K562 (cell line): ENCODE data around the gene ALCAM. TPM values are rescaled to one million over a fixed set of nuclear protein-coding genes. Genes with fewer than 3 reads are reported as not detected.

ENCODE experiments used
- ATAC-seq: fragments of 200-7000 bp; cut with Tn5 transposase; 3 replicates; pipeline ENCODE4 v1.9.1; 2020; ENCODE audit warnings: moderate library complexity
- BruUV-seq: library from RNA; stranded (reverse); fragments of 400-500 nt; replicated peaks from 2 replicates; lab custom pipeline; 2021; lab: Mats Ljungman, UMichigan
- CTCF ChIA-PET: fragments of 300-600 bp; formaldehyde crosslinking; extraction: SDS; loops from one replicate; lab custom pipeline; 2021; ENCODE audit warnings: low intra/inter-chr PET ratio; lab: Yijun Ruan, JAX
- POLR2A ChIA-PET: fragments of 300-600, 350-650 bp; sonication (Branson Sonifier 250); formaldehyde crosslinking; extraction: SDS; loops from one replicate; lab custom pipeline; 2021; ENCODE audit warnings: antibody characterized with exemption, inconsistent platforms; lab: Yijun Ruan, JAX
- DNase-seq, 4 experiments: peaks; one replicate each; pipeline versions ENCODE4 v3.0.0 to v3.0.0-alpha.2; 2011 to 2018; ENCODE audit warnings: low spot score in 3 of 4, mixed read lengths in 3 of 4; ENCODE audit errors: extremely low read depth in 1 of 4
- FAIRE-seq: peaks from 2 replicates; lab custom pipeline; 2011; peaks lifted over from hg19 to GRCh38; lab: Jason Lieb, UNC
- H2AFZ ChIP-seq: 2 replicates; pipeline ENCODE4 v1.6.0; 2011; ENCODE audit warnings: low read depth, low read length, control low read depth, inconsistent platforms
- H3K27ac ChIP-seq: fragments of 200-600 bp; 3 replicates; pipeline ENCODE4 v1.8.0; 2011; ENCODE audit warnings: low read depth, mild to moderate bottlenecking, control low read depth, inconsistent platforms, low read length, moderate library complexity, mixed read lengths; ENCODE audit errors: extremely low read depth
- H3K27me3 ChIP-seq, 2 experiments: fragments of 300-600 bp in 1 of 2; 2 replicates in 1 of 2; 3 replicates in 1 of 2; pipeline versions ENCODE4 v1.6.0 to v1.8.0; 2011; ENCODE audit warnings: inconsistent platforms in 2 of 2, low read length in 2 of 2, mild to moderate bottlenecking in 1 of 2, mixed read lengths in 1 of 2, moderate library complexity in 1 of 2; ENCODE audit not compliant: control insufficient read depth in 2 of 2, insufficient read depth in 2 of 2
- H3K36me3 ChIP-seq: fragments of 300-600 bp; 3 replicates; pipeline ENCODE4 v1.8.0; 2011; ENCODE audit warnings: mild to moderate bottlenecking, low read length, inconsistent platforms; ENCODE audit not compliant: control insufficient read depth, insufficient read depth
- H3K4me1 ChIP-seq, 2 experiments: fragments of 200-600 bp in 1 of 2; replicated peaks in 1 of 2; 2 replicates in 1 of 2; 3 replicates in 1 of 2; pipeline versions ENCODE4 v1.5.1 to v1.8.0; 2011; ENCODE audit warnings: inconsistent platforms in 2 of 2, low read length in 2 of 2, mild to moderate bottlenecking in 1 of 2, mixed read lengths in 1 of 2, moderate library complexity in 1 of 2; ENCODE audit not compliant: control insufficient read depth in 2 of 2, insufficient read depth in 2 of 2
- H3K4me2 ChIP-seq: 2 replicates; pipeline ENCODE4 v1.6.1; 2011; ENCODE audit warnings: low read length, control low read depth, inconsistent platforms, mixed read lengths; ENCODE audit not compliant: insufficient read depth
- H3K4me3 ChIP-seq: fragments of 200-600 bp; sonication (generic), shearing (Covaris generic); 2 replicates; pipeline ENCODE4 v1.5.1; 2016; ENCODE audit warnings: control low read depth, inconsistent platforms
- H3K79me2 ChIP-seq: fragments of 200-600 bp; 3 replicates; pipeline ENCODE4 v1.8.0; 2011; ENCODE audit warnings: low read length, inconsistent platforms; ENCODE audit not compliant: control insufficient read depth, insufficient read depth
- H3K9ac ChIP-seq, 2 experiments: 2 replicates each; pipeline versions ENCODE4 v1.6.0 to v1.6.1; 2011; ENCODE audit warnings: low read depth in 2 of 2, low read length in 2 of 2, control low read depth in 1 of 2, inconsistent platforms in 1 of 2, mild to moderate bottlenecking in 1 of 2, mixed read lengths in 1 of 2; ENCODE audit not compliant: insufficient read depth in 1 of 2
- H3K9me1 ChIP-seq: one replicate; pipeline ENCODE4 v1.6.0; 2011; ENCODE audit warnings: inconsistent platforms, mild to moderate bottlenecking, low read length, moderate library complexity; ENCODE audit not compliant: control insufficient read depth, insufficient read depth
- H3K9me3 ChIP-seq: replicated peaks from 2 replicates; pipeline ENCODE4 v1.5.1; 2011; ENCODE audit warnings: low read depth, low read length, inconsistent platforms; ENCODE audit not compliant: control insufficient read depth, insufficient read depth
- H4K20me1 ChIP-seq: replicated peaks from 2 replicates; pipeline ENCODE4 v1.6.1; 2011; ENCODE audit warnings: low read length, inconsistent platforms, mixed read lengths; ENCODE audit not compliant: control insufficient read depth, insufficient read depth
- CBX8 ChIP-seq: fragments of 200-600 bp; sonication (generic); IDR thresholded peaks from 2 replicates; pipeline ENCODE4 v1.6.1; 2012; ENCODE audit warnings: borderline replicate concordance, mixed run types, low read depth, mild to moderate bottlenecking, moderate library complexity, mixed read lengths, low read length, control low read depth, inconsistent platforms; ENCODE audit not compliant: poor library complexity, severe bottlenecking; ENCODE audit errors: extremely low read depth
- POLR2AphosphoS2 ChIP-seq: IDR thresholded peaks from 2 replicates; pipeline ENCODE4 v1.6.1; 2012; ENCODE audit warnings: low read length, improper control_type of control experiment
- TEAD2 ChIP-seq: fragments of 450-650 bp; IDR thresholded peaks from 2 replicates; pipeline ENCODE4 v1.6.1; 2016; ENCODE audit warnings: missing genetic modification characterization, control low read depth, missing compliant biosample characterization
- ZFP1 ChIP-seq: fragments of 450-650 bp; formaldehyde crosslinking; IDR thresholded peaks from 2 replicates; pipeline ENCODE4 v1.4.0; 2020; ENCODE audit warnings: mild to moderate bottlenecking, mixed read lengths
- ZNF551 ChIP-seq: fragments of 250-450 bp; sonication (Bioruptor Pico); IDR thresholded peaks from 2 replicates; pipeline ENCODE4 v1.5.0; 2021; ENCODE audit warnings: mild to moderate bottlenecking, moderate library complexity
- WGBS: fragments of 100-300 bp; shearing (Covaris generic); methylation state at CpG from one replicate; pipeline ENCODE4 v1.1.6; 2016; ENCODE audit warnings: low coverage, mixed read lengths; ENCODE audit not compliant: insufficient coverage; ENCODE audit errors: missing lambda C conversion rate; 5-methylcytosine and 5-hydroxymethylcytosine counted together
- in situ Hi-C: fragments of 300-500 bp; cut with MboI; formaldehyde crosslinking; loops from 4 replicates; pipeline ENCODE4 v1.15.0; 2018; ENCODE audit warnings: inconsistent platforms, mixed read lengths
- intact Hi-C: fragments of 100-400 bp; cut with micrococcal nuclease; formaldehyde crosslinking; loops from 2 replicates; pipeline ENCODE4 v1.14.2; 2022
- polyA plus RNA-seq, 8 experiments: library from polyadenylated mRNA; depleted of rRNA in 4 of 8; stranded (reverse) in 5 of 8; unstranded in 3 of 8; fragments of >200 nt; fragmentation: Nextera tagmentation in 2 of 8; fragmentation: Illumina TruSeq in 1 of 8; extraction: Ambion mirVana in 2 of 8; extraction: Trizol in 1 of 8; gene quantifications; 2 replicates each; pipeline versions ENCODE4 v1.2.1 to v1.2.3, GENCODE V29; 2011 to 2014; ENCODE audit warnings: inconsistent platforms in 1 of 8, missing spikeins in 1 of 8
- total RNA-seq, 7 experiments: library from RNA; depleted of rRNA in 6 of 7; stranded (reverse); fragments of >200 nt in 6 of 7; fragmentation: Illumina TruSeq in 2 of 7; extraction: Trizol in 2 of 7; gene quantifications; 2 replicates each; pipeline versions ENCODE4 v1.2.1 to v1.2.3, GENCODE V29; 2011 to 2021; ENCODE audit warnings: low replicate concordance in 1 of 7
- TF ChIP-seq, protein P1 (sequence below), 2 experiments: fragments of 450-650 bp; formaldehyde crosslinking in 1 of 2; IDR thresholded peaks; 2 replicates each; pipeline versions ENCODE4 v1.4.0 to v1.6.1; 2014 to 2020; ENCODE audit warnings: mild to moderate bottlenecking in 2 of 2, borderline replicate concordance in 1 of 2, low read depth in 1 of 2

Gene ALCAM
- total and polyA plus RNA-seq, 9 of the 15 experiments (the other 6 are each of a cell fraction or from before 2014, with no cell fraction given): 0.03 to 0.98 (median 0.14) TPM; not detected in 1

DNA sequence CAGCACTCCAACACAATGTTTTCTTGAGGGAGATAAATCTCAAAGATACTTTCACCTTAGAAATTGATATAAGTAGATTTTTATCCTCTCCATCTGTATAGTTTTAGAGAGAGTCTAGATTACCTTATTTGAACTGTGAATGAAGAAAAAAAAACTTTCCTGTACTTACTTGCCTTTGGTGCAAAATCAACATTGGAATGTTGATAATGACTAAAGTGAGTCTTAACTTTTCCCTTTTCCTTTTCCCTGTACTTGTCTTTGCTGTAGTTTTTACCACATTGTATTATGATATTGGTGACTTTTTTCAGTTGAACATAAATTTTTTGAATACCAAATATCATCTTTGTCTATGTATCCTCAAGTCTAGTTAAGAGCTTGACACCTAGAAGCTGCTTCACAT lies 6.7 kb downstream of the ALCAM start:
- DNase-seq (no peak), FAIRE-seq (no peak), ATAC-seq (no peak)
- Histone ChIP-seq H4K20me1 (no peaks in the 10 kb centered on the region), H3K27ac (no peak overlapping the region), H3K79me2 (no peaks in the 10 kb centered on the region), H3K4me2 (no peak overlapping the region), H3K4me3 (no peak overlapping the region), H3K9me3 (no peaks in the 10 kb centered on the region), H3K27me3 (no peaks in the 10 kb centered on the region), H2AFZ (no peak overlapping the region), H3K9ac (no peak overlapping the region), H3K4me1 (peaks cover 0 to 3% of the 10 kb centered on the region in 2 experiments; a peak in 2 of 5 replicates), H3K9me1 (no peaks in the 10 kb centered on the region), H3K36me3 (no peaks in the 10 kb centered on the region)
- no TSS peak for BruUV-seq
- ChIA-PET POLR2A (no interaction called here), CTCF (no interaction called here)
- TF ChIP-seq TEAD2 (tag) (no peak), CBX8 (no peak), ZFP1 (CRISPR knock-in tag) (no peak), ZNF551 (CRISPR knock-in tag) (no peak), POLR2AphosphoS2 (no peak)
- in situ Hi-C loops (no loop called here), intact Hi-C loops (no loop called here)

DNA sequence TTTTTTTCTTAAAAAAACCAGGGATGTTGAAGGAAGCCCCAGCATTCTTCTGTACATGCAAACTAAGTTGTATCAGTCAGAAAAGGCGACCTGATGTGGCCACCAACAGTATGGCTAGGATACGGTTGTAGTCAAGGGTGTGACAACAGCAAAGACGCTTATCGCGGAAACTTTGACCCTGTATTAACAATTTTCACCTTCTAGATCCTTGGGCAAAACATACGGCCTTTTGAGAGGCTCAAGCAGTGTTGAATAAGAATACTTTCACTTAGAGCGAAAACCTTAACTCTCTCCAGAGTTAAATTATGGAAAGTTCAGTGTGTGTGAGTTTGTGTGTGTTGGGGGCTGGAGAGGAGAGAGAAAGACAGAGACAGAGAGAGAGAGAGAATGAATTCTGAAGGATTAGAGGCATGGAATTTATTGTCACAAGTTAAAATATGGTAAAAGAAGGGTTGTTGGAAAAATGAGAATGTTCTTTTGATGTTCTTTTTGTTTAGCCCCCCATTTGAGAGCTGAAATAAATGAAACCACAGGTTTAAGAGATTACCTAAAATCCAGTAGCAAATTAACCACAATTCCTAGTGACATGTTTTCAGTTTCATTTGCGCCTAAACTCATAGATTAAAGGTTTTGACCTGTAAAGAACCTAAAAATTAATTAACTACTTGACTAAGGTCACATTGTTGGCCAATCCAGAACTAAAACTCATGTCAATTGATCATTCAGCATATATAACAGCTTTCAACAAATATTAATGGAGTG lies 9.2 kb downstream of the ALCAM start:
- no peak for DNase-seq
- ChIA-PET CTCF (no interaction called here), POLR2A (no interaction called here)
- no peaks in the 10 kb centered on the region for H3K27me3 ChIP-seq
- no peak overlapping the region for H3K27ac ChIP-seq
- H3K9me3 ChIP-seq: no peaks in the 10 kb centered on the region
- no TSS peak for BruUV-seq
- no peak for ATAC-seq
- H2AFZ ChIP-seq: no peak overlapping the region
- H3K79me2 ChIP-seq: no peaks in the 10 kb centered on the region
- H4K20me1 ChIP-seq: no peaks in the 10 kb centered on the region
- no peak overlapping the region for H3K4me2 ChIP-seq
- no peaks in the 10 kb centered on the region for H3K4me1 ChIP-seq
- intact Hi-C loops: no loop called here
- no peaks in the 10 kb centered on the region for H3K36me3 ChIP-seq
- H3K4me3 ChIP-seq: no peak overlapping the region
- no peak overlapping the region for H3K9ac ChIP-seq
- TF ChIP-seq, protein P1, sequence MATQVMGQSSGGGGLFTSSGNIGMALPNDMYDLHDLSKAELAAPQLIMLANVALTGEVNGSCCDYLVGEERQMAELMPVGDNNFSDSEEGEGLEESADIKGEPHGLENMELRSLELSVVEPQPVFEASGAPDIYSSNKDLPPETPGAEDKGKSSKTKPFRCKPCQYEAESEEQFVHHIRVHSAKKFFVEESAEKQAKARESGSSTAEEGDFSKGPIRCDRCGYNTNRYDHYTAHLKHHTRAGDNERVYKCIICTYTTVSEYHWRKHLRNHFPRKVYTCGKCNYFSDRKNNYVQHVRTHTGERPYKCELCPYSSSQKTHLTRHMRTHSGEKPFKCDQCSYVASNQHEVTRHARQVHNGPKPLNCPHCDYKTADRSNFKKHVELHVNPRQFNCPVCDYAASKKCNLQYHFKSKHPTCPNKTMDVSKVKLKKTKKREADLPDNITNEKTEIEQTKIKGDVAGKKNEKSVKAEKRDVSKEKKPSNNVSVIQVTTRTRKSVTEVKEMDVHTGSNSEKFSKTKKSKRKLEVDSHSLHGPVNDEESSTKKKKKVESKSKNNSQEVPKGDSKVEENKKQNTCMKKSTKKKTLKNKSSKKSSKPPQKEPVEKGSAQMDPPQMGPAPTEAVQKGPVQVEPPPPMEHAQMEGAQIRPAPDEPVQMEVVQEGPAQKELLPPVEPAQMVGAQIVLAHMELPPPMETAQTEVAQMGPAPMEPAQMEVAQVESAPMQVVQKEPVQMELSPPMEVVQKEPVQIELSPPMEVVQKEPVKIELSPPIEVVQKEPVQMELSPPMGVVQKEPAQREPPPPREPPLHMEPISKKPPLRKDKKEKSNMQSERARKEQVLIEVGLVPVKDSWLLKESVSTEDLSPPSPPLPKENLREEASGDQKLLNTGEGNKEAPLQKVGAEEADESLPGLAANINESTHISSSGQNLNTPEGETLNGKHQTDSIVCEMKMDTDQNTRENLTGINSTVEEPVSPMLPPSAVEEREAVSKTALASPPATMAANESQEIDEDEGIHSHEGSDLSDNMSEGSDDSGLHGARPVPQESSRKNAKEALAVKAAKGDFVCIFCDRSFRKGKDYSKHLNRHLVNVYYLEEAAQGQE (IDR thresholded peaks at IDR 0.05; ENCODE audit: borderline replicate concordance): no peak
- TF ChIP-seq, protein P1 (CRISPR knock-in tag; IDR thresholded peaks at IDR 0.05; ENCODE audit: low read depth): no peak
- in situ Hi-C loops: no loop called here
- no peak for FAIRE-seq
- 3% methylated on average over 8 of the region's 8 CpGs for WGBS
- no peaks in the 10 kb centered on the region for H3K9me1 ChIP-seq
